H1 (cell line): ENCODE measurements around the gene ARHGAP15. TPM values are rescaled to one million over a fixed set of nuclear protein-coding genes. Genes with fewer than 3 reads are reported as not detected.

Source experiments
- CTCF ChIA-PET: fragments of 300-600 bp; sonication (Branson Sonifier 250); formaldehyde crosslinking; loops from one replicate; lab custom pipeline; 2021; ENCODE audit not compliant: partially characterized antibody; lab: Charles Lee
- POLR2A ChIA-PET: fragments of 300-600 bp; sonication (Branson Sonifier 250); formaldehyde crosslinking; loops from one replicate; lab custom pipeline; 2021; ENCODE audit warnings: inconsistent platforms; ENCODE audit not compliant: partially characterized antibody; lab: Charles Lee
- DNase-seq, 2 experiments: peaks; one replicate each; pipeline versions ENCODE4 v3.0.0 to v3.0.0-alpha.2; 2010 to 2022; ENCODE audit warnings: low spot score in 2 of 2, low read depth in 1 of 2, mixed read lengths in 1 of 2
- FAIRE-seq: peaks from 2 replicates; lab custom pipeline; 2011; peaks lifted over from hg19 to GRCh38; lab: Jason Lieb, UNC
- H2AFZ ChIP-seq: 2 replicates; pipeline ENCODE4 v1.8.1; 2012; ENCODE audit warnings: low read length, inconsistent platforms
- H2AK5ac ChIP-seq: 2 replicates; pipeline ENCODE4 v1.6.1; 2013; ENCODE audit warnings: low read depth, low read length
- H2BK120ac ChIP-seq: replicated peaks from 2 replicates; pipeline ENCODE3; 2013; ENCODE audit warnings: low read depth, low read length, inconsistent platforms
- H2BK12ac ChIP-seq: 2 replicates; pipeline ENCODE4 v1.6.1; 2013; ENCODE audit warnings: low read depth, low read length
- H2BK15ac ChIP-seq: 2 replicates; pipeline ENCODE4 v1.6.1; 2013; ENCODE audit warnings: low read length
- H2BK20ac ChIP-seq: 2 replicates; pipeline ENCODE4 v1.6.1; 2013; ENCODE audit warnings: low read length
- H2BK5ac ChIP-seq: 2 replicates; pipeline ENCODE4 v1.6.1; 2013; ENCODE audit warnings: low read depth, low read length
- H3K14ac ChIP-seq: 2 replicates; pipeline ENCODE4 v1.6.1; 2013; ENCODE audit warnings: inconsistent platforms; ENCODE audit not compliant: insufficient read length
- H3K18ac ChIP-seq: 2 replicates; pipeline ENCODE4 v1.6.1; 2013; ENCODE audit warnings: low read length; ENCODE audit errors: extremely low read depth
- H3K23ac ChIP-seq: 2 replicates; pipeline ENCODE4 v1.6.1; 2013; ENCODE audit warnings: inconsistent platforms; ENCODE audit not compliant: insufficient read length
- H3K23me2 ChIP-seq: 2 replicates; pipeline ENCODE4 v1.6.1; 2013; ENCODE audit warnings: low read depth, low read length
- H3K27ac ChIP-seq: 2 replicates; pipeline ENCODE4 v1.6.1; 2011; ENCODE audit warnings: low read depth, low read length, inconsistent platforms
- H3K27me3 ChIP-seq, 4 experiments: replicated peaks in 1 of 4; 1 replicate in 1 of 4; 2 replicates in 3 of 4; pipeline versions ENCODE4 v1.6.1 to v1.8.1; 2011 to 2013; ENCODE audit warnings: low read length in 3 of 4, mild to moderate bottlenecking in 3 of 4, inconsistent platforms in 2 of 4, mixed read lengths in 2 of 4, moderate library complexity in 1 of 4; ENCODE audit not compliant: control insufficient read depth in 3 of 4, insufficient read depth in 3 of 4; ENCODE audit errors: extremely low read depth in 1 of 4
- H3K36me3 ChIP-seq, 4 experiments: 2 replicates each; pipeline versions ENCODE4 v1.6.1 to v1.8.1; 2011 to 2013; ENCODE audit warnings: mild to moderate bottlenecking in 4 of 4, low read length in 3 of 4, moderate library complexity in 2 of 4, control low read depth in 1 of 4, inconsistent platforms in 1 of 4; ENCODE audit not compliant: insufficient read depth in 4 of 4, control insufficient read depth in 2 of 4
- H3K4ac ChIP-seq: replicated peaks from 2 replicates; pipeline ENCODE3; 2013; ENCODE audit warnings: low read length, low read depth, mixed read lengths, inconsistent platforms; ENCODE audit not compliant: insufficient read length
- H3K4me1 ChIP-seq, 4 experiments: replicated peaks in 1 of 4; 1 replicate in 1 of 4; 2 replicates in 3 of 4; pipeline versions ENCODE4 v1.6.1 to v1.8.1; 2011 to 2013; ENCODE audit warnings: low read length in 3 of 4, inconsistent platforms in 2 of 4, mixed read lengths in 1 of 4; ENCODE audit not compliant: insufficient read depth in 4 of 4, control insufficient read depth in 3 of 4
- H3K4me2 ChIP-seq, 2 experiments: 2 replicates each; pipeline versions ENCODE4 v1.6.1 to v1.8.1; 2011 to 2013; ENCODE audit warnings: low read depth in 2 of 2, low read length in 2 of 2, control low read depth in 1 of 2, inconsistent platforms in 1 of 2, mild to moderate bottlenecking in 1 of 2; ENCODE audit not compliant: insufficient read depth in 1 of 2
- H3K4me3 ChIP-seq, 4 experiments: fragments of 200-600, 300-600 bp in 1 of 4; sonication (generic), shearing (Covaris generic), sonication (Bioruptor Twin) in 1 of 4; 2 replicates each; pipeline versions ENCODE4 v1.5.1 to v1.8.1; 2011 to 2016; ENCODE audit warnings: low read length in 4 of 4, low read depth in 3 of 4, control low read depth in 2 of 4, inconsistent platforms in 2 of 4, mild to moderate bottlenecking in 2 of 4, mixed read lengths in 1 of 4, moderate library complexity in 1 of 4; ENCODE audit not compliant: insufficient read depth in 2 of 4; ENCODE audit errors: extremely low read depth in 1 of 4
- H3K56ac ChIP-seq: replicated peaks from 2 replicates; pipeline ENCODE3; 2013; ENCODE audit warnings: low read depth, mild to moderate bottlenecking, mixed read lengths, low read length, inconsistent platforms; ENCODE audit not compliant: insufficient read length
- H3K79me1 ChIP-seq: 2 replicates; pipeline ENCODE4 v1.6.1; 2013; ENCODE audit warnings: low read depth, low read length, control low read depth
- H3K79me2 ChIP-seq, 2 experiments: 2 replicates each; pipeline versions ENCODE4 v1.6.1 to v1.8.1; 2012 to 2013; ENCODE audit warnings: low read length in 2 of 2, mild to moderate bottlenecking in 2 of 2, inconsistent platforms in 1 of 2; ENCODE audit not compliant: insufficient read depth in 2 of 2, control insufficient read depth in 1 of 2
- H3K9ac ChIP-seq, 4 experiments: replicated peaks in 1 of 4; 1 replicate in 1 of 4; 2 replicates in 3 of 4; pipeline versions ENCODE4 v1.6.1 to v1.8.1; 2011 to 2013; ENCODE audit warnings: low read depth in 3 of 4, low read length in 3 of 4, control low read depth in 2 of 4, mild to moderate bottlenecking in 2 of 4, moderate library complexity in 2 of 4, inconsistent platforms in 1 of 4; ENCODE audit errors: extremely low read depth in 1 of 4
- H3K9me3 ChIP-seq, 2 experiments: 2 replicates each; pipeline versions ENCODE4 v1.6.1 to v1.8.1; 2012 to 2013; ENCODE audit warnings: mild to moderate bottlenecking in 2 of 2, moderate library complexity in 2 of 2, control low read depth in 1 of 2, inconsistent platforms in 1 of 2, low read depth in 1 of 2, low read length in 1 of 2, mixed read lengths in 1 of 2; ENCODE audit not compliant: insufficient read depth in 2 of 2
- H4K20me1 ChIP-seq, 2 experiments: replicated peaks in 1 of 2; 2 replicates each; pipeline versions ENCODE3 to v1.8.1; 2011 to 2013; ENCODE audit warnings: inconsistent platforms in 2 of 2, low read length in 2 of 2, mild to moderate bottlenecking in 1 of 2; ENCODE audit not compliant: insufficient read depth in 2 of 2, control insufficient read depth in 1 of 2
- H4K5ac ChIP-seq: 2 replicates; pipeline ENCODE4 v1.6.1; 2013; ENCODE audit warnings: low read length, low read depth, mixed read lengths, inconsistent platforms; ENCODE audit not compliant: insufficient read length
- H4K8ac ChIP-seq: 2 replicates; pipeline ENCODE4 v1.8.0; 2013; ENCODE audit warnings: mild to moderate bottlenecking, moderate library complexity, low read length, inconsistent platforms; ENCODE audit not compliant: insufficient read depth; ENCODE audit errors: extremely low read depth
- H4K91ac ChIP-seq: replicated peaks from 2 replicates; pipeline ENCODE3; 2013; ENCODE audit warnings: low read length, mixed read lengths, inconsistent platforms; ENCODE audit not compliant: insufficient read length
- BACH1 ChIP-seq: IDR thresholded peaks from 2 replicates; pipeline ENCODE4 v1.6.1; 2012; ENCODE audit warnings: low read length, improper control_type of control experiment
- CBX5 ChIP-seq: fragments of 300-800, 300-1000 bp; sonication (generic); IDR thresholded peaks from 2 replicates; pipeline ENCODE4 v1.7.1; 2016; ENCODE audit warnings: antibody characterized with exemption, low read length, low read depth
- CBX8 ChIP-seq: fragments of 300-800, 300-1000 bp; sonication (generic); IDR thresholded peaks from 2 replicates; pipeline ENCODE4 v1.7.1; 2016; ENCODE audit warnings: low read depth, low read length, borderline replicate concordance
- CTBP2 ChIP-seq: IDR thresholded peaks from 2 replicates; pipeline ENCODE4 v1.7.0; 2011; ENCODE audit warnings: borderline replicate concordance, mild to moderate bottlenecking, moderate library complexity, mixed read lengths, low read length; ENCODE audit not compliant: insufficient read depth, insufficient read length
- CTCF ChIP-seq, 3 experiments: IDR thresholded peaks; 1 replicate in 2 of 3; 2 replicates in 1 of 3; pipeline versions ENCODE4 v1.5.1 to v1.6.1; 2011; ENCODE audit warnings: low read length in 3 of 3, mild to moderate bottlenecking in 3 of 3, inconsistent platforms in 2 of 3, low read depth in 1 of 3, moderate library complexity in 1 of 3; ENCODE audit not compliant: insufficient read depth in 1 of 3; ENCODE audit errors: control extremely low read depth in 1 of 3
- E2F6 ChIP-seq: IDR thresholded peaks from 2 replicates; pipeline ENCODE4 v1.6.1; 2012; ENCODE audit warnings: inconsistent platforms
- HDAC6 ChIP-seq: IDR thresholded peaks from one replicate; pipeline ENCODE4 v1.7.1; 2012; ENCODE audit warnings: low read depth, mild to moderate bottlenecking, inconsistent platforms, low read length, moderate library complexity
- NANOG ChIP-seq: IDR thresholded peaks from 2 replicates; pipeline ENCODE4 v1.6.1; 2011; ENCODE audit warnings: low read length, low read depth, mild to moderate bottlenecking, inconsistent platforms; ENCODE audit not compliant: insufficient read depth, poor library complexity, severe bottlenecking
- YY1 ChIP-seq: IDR thresholded peaks from 2 replicates; pipeline ENCODE4 v1.6.1; 2011; ENCODE audit warnings: low read depth, mild to moderate bottlenecking, low read length
- WGBS, 2 experiments: shearing (Covaris generic) in 1 of 2; methylation state at CpG; one replicate each; pipeline versions ENCODE4 v1.1.6 to v1.1.7; 2013 to 2015; ENCODE audit warnings: low lambda C conversion rate in 2 of 2, mixed read lengths in 2 of 2, inconsistent platforms in 1 of 2, low coverage in 1 of 2, missing lambda C conversion rate in 1 of 2; ENCODE audit not compliant: insufficient replicate concordance in 2 of 2, insufficient coverage in 1 of 2, insufficient read length in 1 of 2; ENCODE audit errors: extremely low coverage in 1 of 2, missing lambda C conversion rate in 1 of 2; 5-methylcytosine and 5-hydroxymethylcytosine counted together
- polyA plus RNA-seq, 7 experiments: library from polyadenylated mRNA; depleted of rRNA in 3 of 7; stranded (reverse) in 5 of 7; unstranded in 2 of 7; fragments of >200 nt in 5 of 7; fragments of 200-250 nt in 2 of 7; gene quantifications; 1 replicate in 5 of 7; 2 replicates in 1 of 7; 4 replicates in 1 of 7; pipeline versions ENCODE4 v1.2.1 to v1.2.3, GENCODE V29; 2011 to 2013; ENCODE audit warnings: missing spikeins in 2 of 7, mixed read lengths in 2 of 7
- total RNA-seq: library from RNA; stranded (reverse); fragmentation: NEBNext Ultra II Directional; extraction: Animal tissue kit (Norgen Biotek cat#: 25700); gene quantifications from 2 replicates; pipeline ENCODE4 v1.2.1, GENCODE V29; 2021

The ARHGAP15 gene
- total and polyA plus RNA-seq, 2 of the 8 experiments (the other 6 are each of a cell fraction or from before 2014, with no cell fraction given), result not detected

- Histone ChIP-seq H3K4me2 (no peak overlapping the region), H3K36me3 (no peaks in the 10 kb centered on the region), H2BK20ac (no peak overlapping the region), H3K18ac (no peak overlapping the region), H3K9me3 (no peaks in the 10 kb centered on the region), H3K79me1 (no peaks in the 10 kb centered on the region), H4K91ac (no peak overlapping the region), H2BK120ac (no peak overlapping the region), H4K5ac (no peak overlapping the region), H3K27ac (no peak overlapping the region), H3K4me3 (no peak overlapping the region), H3K4me1 (peaks cover 0 to 5% (median 1%) of the 10 kb centered on the region in 4 experiments; a peak in 2 of 7 replicates), H2AK5ac (no peak overlapping the region), H2AFZ (no peak overlapping the region), H3K27me3 (no peaks in the 10 kb centered on the region), H3K23me2 (no peaks in the 10 kb centered on the region), H3K14ac (no peak overlapping the region), H2BK15ac (no peak overlapping the region), H3K79me2 (no peaks in the 10 kb centered on the region), H4K20me1 (no peaks in the 10 kb centered on the region), H3K56ac (no peak overlapping the region), H4K8ac (no peak overlapping the region), H3K23ac (no peak overlapping the region), H3K4ac (no peak overlapping the region), H2BK5ac (no peak overlapping the region), H3K9ac (no peak overlapping the region), H2BK12ac (no peak overlapping the region)
- ChIA-PET POLR2A (no interaction called here), CTCF (interaction anchor here (1.3 kb wide), 1 partner anchor 10 kb away, joined by 3 read pairs; no protein-coding TSS in a partner anchor)
- DNase-seq, result no peak
- 64% methylated on average over 1 of the region's 1 CpG; no CpG with 5 or more reads in 1 of the 2 experiments for WGBS, 2 experiments
- FAIRE-seq, result no peak
- TF ChIP-seq YY1, result no peak
- no peak for TF ChIP-seq CTBP2
- TF ChIP-seq E2F6, result no peak
- no peak for TF ChIP-seq BACH1
- TF ChIP-seq HDAC6, result no peak
- no peak for TF ChIP-seq CBX5
- no peak for TF ChIP-seq NANOG
- no peak for TF ChIP-seq CTCF (IDR thresholded peaks at IDR 0.05; ENCODE audit: control extremely low read depth in 1 of 3, insufficient read depth in 1 of 3, low read depth in 1 of 3, low read length in 3 of 3)
- no peak for TF ChIP-seq CBX8
Measured at GRCh38 chr2:143730953-143731260, 601.7 kb downstream of the ARHGAP15 start.
